ENCODE data around the gene CDYL.
"Not testable (repeated sequence)": the region's sequence is repeated elsewhere in the genome, so short reads cannot be mapped to it uniquely, and the experiment has no call there.

The CDYL gene

GRCh38 chr6:4844108-4844507 lies 67.9 kb downstream of the CDYL start:
- peak; percentile 69 for DNase-seq (ENCODE audit: low spot score)

DNA sequence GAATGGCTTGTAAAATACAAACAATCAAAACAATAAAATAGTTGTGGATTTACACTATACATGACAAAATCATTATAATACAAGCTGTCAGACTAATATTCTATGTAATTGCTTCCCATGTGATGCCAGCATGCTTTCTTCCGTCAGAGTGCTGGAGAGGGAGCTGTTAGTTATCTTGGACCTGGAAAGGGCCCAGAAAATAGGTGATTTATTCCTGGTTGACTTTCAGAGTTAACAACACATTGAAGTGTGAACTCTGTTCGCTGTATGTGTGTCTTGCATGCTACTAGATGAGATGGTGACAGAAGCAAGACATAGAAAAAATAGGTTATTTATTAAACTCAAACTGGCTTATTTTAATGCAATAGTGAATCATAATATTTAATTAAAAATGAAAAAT lies 70.2 kb downstream of the CDYL start:
- no peak for DNase-seq (ENCODE audit: low spot score)

GRCh38 chr6:4848382-4849068 lies 72.3 kb downstream of the CDYL start:
- peak; percentile 64 for DNase-seq (ENCODE audit: low spot score)

DNA sequence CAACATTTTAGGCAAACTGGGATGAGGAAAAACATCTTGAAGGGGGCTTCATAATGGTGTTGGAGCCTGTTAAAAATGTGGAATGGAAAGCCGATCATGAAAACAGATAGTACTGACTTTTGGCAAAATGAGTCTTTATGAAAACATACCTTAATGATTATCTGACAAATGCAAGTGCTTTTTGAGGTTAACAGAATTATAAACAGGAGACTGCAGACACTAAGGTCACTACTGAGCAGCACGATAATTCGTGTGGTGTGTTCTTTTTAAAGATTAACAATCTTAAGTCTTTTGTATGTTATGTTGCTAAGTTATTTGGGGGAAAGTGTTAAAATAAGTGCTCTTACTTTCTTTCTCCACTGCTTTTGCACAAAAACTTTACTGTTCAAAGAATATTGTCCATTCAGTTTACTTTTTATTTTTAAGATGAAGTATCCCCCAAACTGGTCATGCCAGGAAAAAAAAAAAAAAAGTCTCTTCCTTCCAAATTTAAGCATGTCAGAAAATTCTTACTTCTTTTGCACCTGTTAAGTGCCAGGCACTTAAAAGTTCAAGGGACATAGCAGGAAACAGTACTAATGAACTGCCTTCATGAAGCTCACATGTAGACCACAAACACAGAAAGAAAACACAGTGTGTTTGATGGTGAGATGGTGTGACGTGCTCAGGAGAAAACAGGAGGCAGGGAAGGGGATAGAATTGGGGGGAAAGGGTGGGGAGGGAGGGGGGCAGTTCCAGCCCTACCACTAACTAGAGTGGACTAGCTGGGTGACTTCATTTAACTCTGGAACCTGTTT lies 73.2 kb downstream of the CDYL start:
- DNase-seq (ENCODE audit: low spot score), result no peak

- no peak for DNase-seq (ENCODE audit: low spot score)
Observed at GRCh38 chr6:4851035-4851434, 74.8 kb downstream of the CDYL start.

DNA sequence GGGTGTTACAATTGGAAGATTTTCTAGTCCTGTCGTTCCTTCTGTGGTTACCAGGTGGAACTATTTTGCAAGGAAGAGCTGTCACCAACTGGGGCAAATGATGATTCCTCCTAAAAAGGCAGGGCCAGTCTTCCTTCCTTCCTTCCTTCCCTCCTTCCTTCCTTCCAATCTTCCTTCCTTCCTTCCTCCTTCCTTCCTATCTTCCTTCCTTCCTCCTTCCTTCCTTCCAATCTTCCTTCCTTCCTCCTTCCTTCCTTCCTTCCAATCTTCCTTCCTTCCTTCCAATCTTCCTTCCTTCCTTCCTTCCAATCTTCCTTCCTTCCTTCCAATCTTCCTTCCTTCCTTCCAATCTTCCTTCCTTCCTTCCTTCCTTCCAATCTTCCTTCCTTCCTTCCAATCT lies 76.0 kb downstream of the CDYL start:
- not testable (repeated sequence) for DNase-seq (ENCODE audit: low spot score)

- no peak for DNase-seq (ENCODE audit: low spot score)
Observed at GRCh38 chr6:4852938-4853337, 76.7 kb downstream of the CDYL start.

DNA sequence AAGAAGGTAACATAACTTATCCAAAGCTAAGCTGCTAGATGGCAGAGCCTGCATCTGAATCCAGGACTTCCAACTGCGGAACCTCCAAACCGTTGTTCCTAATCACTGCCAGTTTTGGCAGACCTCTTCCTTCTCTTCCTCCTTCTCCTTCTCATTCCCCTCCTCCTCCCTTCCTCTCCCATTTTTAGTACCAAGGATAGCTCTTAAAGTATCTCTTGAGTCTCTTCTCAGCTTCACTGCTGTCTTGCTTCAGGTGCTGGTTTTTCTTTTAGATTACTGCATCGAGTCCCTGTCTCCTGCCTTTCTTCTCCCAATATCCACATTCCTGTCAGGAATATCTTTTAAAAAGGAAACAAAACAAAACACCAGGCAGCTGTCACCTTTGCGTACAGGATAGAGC lies 77.1 kb downstream of the CDYL start:
- no peak for DNase-seq (ENCODE audit: low spot score)

- DNase-seq (ENCODE audit: low spot score), result no peak
Observed at GRCh38 chr6:4853782-4854511, 77.7 kb downstream of the CDYL start.

- DNase-seq (ENCODE audit: low spot score), result peak; percentile 62
Observed at GRCh38 chr6:4856785-4857184, 80.6 kb downstream of the CDYL start.

DNA sequence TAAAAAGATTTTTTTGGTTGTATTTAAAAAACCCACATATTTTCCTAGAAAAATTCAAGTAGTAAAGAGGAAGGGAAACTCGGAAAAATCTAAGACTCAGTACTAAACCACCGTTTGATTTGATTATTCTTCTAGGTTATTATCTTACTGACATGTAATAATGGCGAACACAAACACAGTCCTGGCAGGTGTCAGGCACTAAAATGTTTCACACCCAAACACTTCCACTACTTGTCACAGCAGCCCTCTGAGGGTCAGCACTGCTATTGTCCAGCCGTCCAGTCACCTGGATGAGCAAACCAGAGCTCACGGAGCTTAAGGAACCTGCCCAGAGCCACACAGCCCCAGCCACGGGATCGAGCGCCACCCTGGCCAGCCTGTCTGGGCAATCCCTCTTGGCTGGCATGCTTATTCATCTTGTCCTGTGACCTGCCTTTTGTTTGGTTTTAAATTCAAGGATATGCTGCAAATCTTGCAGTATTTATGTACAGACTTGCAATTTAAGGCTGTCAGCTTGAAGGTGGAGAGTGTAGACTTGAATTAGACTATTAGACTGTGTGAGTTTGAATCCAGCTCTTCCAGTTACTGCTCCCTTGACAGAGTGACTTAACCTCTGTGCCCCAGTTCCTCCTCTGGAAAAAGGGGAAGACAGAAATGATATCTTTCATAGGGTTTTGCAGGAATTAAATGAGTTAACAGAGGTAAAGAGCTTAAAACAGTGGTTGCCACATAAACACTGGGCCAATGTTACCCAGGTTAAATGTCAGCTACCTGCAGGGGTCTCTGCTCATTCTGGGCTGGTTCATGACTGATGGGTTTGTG lies 82.2 kb downstream of the CDYL start:
- no peak for DNase-seq (ENCODE audit: low spot score)

DNA sequence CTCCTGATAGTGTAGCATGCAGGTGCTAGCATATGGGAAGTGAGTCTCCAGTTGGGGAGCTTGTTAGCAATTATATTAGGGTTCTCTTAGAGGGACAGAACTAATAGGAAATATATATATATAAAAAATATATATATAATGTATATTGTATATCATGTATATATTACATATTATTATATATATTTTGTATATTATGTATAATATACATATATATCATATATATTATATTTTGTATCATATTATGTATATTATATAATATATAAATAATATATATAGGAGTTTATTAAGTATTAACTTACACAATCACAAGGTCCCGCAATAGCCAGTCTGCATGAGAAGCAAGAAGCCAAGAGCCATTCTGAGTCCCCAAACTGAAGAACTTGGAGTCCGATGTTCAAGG lies 84.2 kb downstream of the CDYL start:
- no peak for DNase-seq (ENCODE audit: low spot score)

DNA sequence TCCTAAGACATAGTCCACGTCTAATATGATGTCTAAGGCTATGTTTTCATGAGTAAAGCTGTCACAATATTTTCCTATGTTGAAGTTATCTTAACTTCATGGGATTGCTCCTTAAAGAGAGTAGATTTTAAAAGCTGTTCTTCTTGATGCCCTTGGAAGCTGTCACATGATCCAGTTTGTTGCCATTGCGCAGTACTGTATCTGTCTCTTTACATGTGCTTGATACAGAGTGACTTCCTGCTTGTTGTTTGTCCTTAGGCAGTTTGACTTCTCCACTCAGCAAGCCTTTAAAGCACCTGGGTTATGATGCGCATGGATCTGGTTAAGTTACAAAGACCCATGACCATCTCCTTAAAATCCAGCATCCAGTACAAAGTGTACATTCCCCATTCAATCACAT lies 85.4 kb downstream of the CDYL start:
- no peak for DNase-seq (ENCODE audit: low spot score)

DNA sequence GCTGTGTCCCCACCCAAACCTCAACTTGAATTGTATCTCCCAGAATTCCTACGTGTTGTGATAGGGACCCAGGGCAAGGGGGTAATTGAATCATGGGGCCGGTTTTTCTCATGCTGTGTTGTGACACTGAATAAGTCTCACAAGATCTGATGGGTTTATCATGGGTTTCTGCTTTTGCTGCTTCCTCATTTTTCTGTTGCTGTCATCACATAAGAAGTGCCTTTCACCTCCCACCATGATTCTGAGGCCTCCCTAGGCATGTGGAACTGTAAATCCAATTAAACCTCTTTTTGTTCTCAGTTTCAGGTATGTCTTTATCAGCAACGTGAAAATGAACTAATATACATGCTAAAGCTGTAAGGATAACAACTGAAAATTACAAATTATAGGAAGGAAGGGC lies 88.3 kb downstream of the CDYL start:
- no peak for DNase-seq (ENCODE audit: low spot score)

GRCh38 chr6:4865006-4865405 lies 88.8 kb downstream of the CDYL start:
- peak; percentile 67 for DNase-seq (ENCODE audit: low spot score)

DNA sequence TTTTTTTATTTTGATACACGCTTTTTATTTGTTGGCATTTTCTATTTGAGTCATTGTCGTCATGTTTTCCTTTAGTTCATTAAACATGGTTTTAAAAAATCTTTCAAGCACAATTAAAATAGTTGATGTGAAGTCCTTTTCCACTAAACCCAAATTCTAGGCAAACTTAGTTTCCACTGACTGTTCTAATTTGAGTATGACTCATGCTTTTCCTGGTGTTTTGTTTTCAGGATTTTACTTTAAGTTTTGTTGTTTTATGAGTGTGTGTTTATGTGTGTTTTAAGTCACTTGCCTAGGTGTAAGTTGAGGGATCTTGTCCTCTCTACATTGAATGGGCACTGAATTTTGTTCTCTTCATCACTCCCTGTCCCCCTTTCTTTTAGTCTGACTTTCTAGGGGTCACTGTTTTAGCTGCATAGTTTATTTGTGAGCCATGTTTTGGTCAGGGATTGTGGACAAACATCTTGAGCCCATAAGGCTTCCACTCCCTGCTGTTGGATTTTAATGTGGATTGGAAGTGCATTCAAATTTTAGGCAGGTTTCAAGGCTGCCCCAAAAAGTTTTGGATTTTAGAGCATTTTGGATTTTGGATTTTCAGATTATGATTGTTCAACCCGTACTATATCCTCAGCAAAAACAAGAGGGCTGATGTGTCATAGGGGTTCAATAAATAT lies 94.8 kb downstream of the CDYL start:
- DNase-seq (ENCODE audit: low spot score), result no peak

- no peak for DNase-seq (ENCODE audit: low spot score)
Observed at GRCh38 chr6:4871825-4872224, 95.6 kb downstream of the CDYL start.

GRCh38 chr6:4872841-4873240 lies 96.6 kb downstream of the CDYL start:
- no peak for DNase-seq (ENCODE audit: low spot score)

GRCh38 chr6:4873928-4874327 lies 97.7 kb downstream of the CDYL start:
- no peak for DNase-seq (ENCODE audit: low spot score)

DNA sequence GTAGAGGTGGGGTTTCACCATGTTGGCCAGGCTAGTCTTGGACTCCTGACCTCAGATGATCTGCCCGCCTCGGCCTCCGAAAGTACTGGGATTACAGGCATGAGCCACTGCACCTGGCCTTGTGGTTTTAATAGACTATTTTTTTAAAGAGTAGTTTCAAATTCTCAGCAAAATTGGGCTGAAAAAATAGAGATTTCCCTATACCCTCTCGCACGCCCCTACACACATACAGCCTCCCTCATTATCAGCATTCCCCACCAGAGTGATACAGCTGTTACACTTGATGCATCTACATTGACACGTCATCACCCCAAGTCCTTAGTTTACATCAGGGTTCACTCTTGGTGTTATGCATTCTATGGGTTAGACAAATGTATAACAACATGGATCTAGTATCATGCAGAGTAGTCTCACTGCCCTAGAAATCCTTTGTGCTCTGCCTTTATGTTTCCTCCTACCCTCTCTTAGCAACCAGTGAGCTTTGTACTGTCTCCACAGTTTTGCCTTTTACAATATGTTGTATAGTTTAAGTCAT lies 103.6 kb downstream of the CDYL start:
- peak; percentile 55 for DNase-seq (ENCODE audit: low spot score)

GRCh38 chr6:4880363-4880762 lies 104.2 kb downstream of the CDYL start:
- DNase-seq (ENCODE audit: low spot score), result no peak
